OCI-LY3 (cell line): ENCODE measurements around the gene SLC6A13.

Experiments used
- H2AFZ ChIP-seq: fragments of 200-600, 300-600 bp; shearing (Covaris generic); 2 replicates; pipeline ENCODE4 v1.6.0; 2014; ENCODE audit warnings: antibody characterized with exemption, low read depth, low read length
- H3K27ac ChIP-seq: fragments of 200-600, 300-600 bp; sonication (generic); 2 replicates; pipeline ENCODE4 v1.5.1; 2014; ENCODE audit warnings: mild to moderate bottlenecking, low read length, moderate library complexity, mixed read lengths
- H3K27me3 ChIP-seq: fragments of 200-600, 300-600 bp; sonication (generic); 2 replicates; pipeline ENCODE4 v1.6.1; 2014; ENCODE audit warnings: low read depth, low read length, mixed read lengths
- H3K36me3 ChIP-seq: fragments of 200-600, 300-600 bp; sonication (generic); replicated peaks from 2 replicates; pipeline ENCODE3; 2014; ENCODE audit warnings: low read depth, low read length, mixed read lengths
- H3K4me1 ChIP-seq: fragments of 300-600, 200-600 bp; sonication (generic); 2 replicates; pipeline ENCODE4 v1.6.1; 2014; ENCODE audit warnings: low read length, mixed read lengths
- H3K4me2 ChIP-seq: fragments of 200-600, 300-600 bp; sonication (generic); 2 replicates; pipeline ENCODE4 v1.6.1; 2014; ENCODE audit warnings: low read length, mixed read lengths
- H3K4me3 ChIP-seq: fragments of 300-600, 200-600 bp; sonication (generic); 2 replicates; pipeline ENCODE4 v1.5.1; 2014; ENCODE audit warnings: antibody characterized with exemption, mild to moderate bottlenecking, low read length, moderate library complexity
- H3K79me2 ChIP-seq: fragments of 300-600, 200-600 bp; shearing (Covaris generic); 2 replicates; pipeline ENCODE4 v1.6.1; 2014; ENCODE audit warnings: mild to moderate bottlenecking, low read length, mixed read lengths
- H3K9ac ChIP-seq: fragments of 300-600, 200-600 bp; shearing (Covaris generic); 2 replicates; pipeline ENCODE4 v1.6.0; 2014; ENCODE audit warnings: mild to moderate bottlenecking, low read length, moderate library complexity
- H3K9me3 ChIP-seq: fragments of 200-600, 300-600 bp; shearing (Covaris generic); 2 replicates; pipeline ENCODE4 v1.6.1; 2014; ENCODE audit warnings: low read length, mixed read lengths; ENCODE audit not compliant: insufficient read depth
- H4K20me1 ChIP-seq: fragments of 200-600, 300-600 bp; sonication (generic); 2 replicates; pipeline ENCODE4 v1.6.1; 2016; ENCODE audit warnings: low read length, mixed read lengths; ENCODE audit not compliant: insufficient read depth
- EZH2phosphoT487 ChIP-seq: fragments of 200-600 bp; shearing (Covaris generic); IDR thresholded peaks from 2 replicates; pipeline ENCODE4 v1.6.1; 2018; ENCODE audit warnings: antibody characterized with exemption, mixed run types, low read depth
- TF ChIP-seq, protein P1 (sequence below): fragments of 200-600, 300-600 bp; sonication (generic); IDR thresholded peaks from 2 replicates; pipeline ENCODE4 v1.5.1; 2014; ENCODE audit warnings: antibody characterized with exemption, low read length, low read depth

Gene SLC6A13

GRCh38 chr12:227923-228845 lies 34.5 kb downstream of the SLC6A13 start:
- Histone ChIP-seq H3K9ac (no peak overlapping the region), H4K20me1 (no peaks in the 10 kb centered on the region)
- TF ChIP-seq, protein P1, sequence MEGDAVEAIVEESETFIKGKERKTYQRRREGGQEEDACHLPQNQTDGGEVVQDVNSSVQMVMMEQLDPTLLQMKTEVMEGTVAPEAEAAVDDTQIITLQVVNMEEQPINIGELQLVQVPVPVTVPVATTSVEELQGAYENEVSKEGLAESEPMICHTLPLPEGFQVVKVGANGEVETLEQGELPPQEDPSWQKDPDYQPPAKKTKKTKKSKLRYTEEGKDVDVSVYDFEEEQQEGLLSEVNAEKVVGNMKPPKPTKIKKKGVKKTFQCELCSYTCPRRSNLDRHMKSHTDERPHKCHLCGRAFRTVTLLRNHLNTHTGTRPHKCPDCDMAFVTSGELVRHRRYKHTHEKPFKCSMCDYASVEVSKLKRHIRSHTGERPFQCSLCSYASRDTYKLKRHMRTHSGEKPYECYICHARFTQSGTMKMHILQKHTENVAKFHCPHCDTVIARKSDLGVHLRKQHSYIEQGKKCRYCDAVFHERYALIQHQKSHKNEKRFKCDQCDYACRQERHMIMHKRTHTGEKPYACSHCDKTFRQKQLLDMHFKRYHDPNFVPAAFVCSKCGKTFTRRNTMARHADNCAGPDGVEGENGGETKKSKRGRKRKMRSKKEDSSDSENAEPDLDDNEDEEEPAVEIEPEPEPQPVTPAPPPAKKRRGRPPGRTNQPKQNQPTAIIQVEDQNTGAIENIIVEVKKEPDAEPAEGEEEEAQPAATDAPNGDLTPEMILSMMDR = no peak
- no peak for TF ChIP-seq EZH2phosphoT487

GRCh38 chr12:227286-227915 lies 35.2 kb downstream of the SLC6A13 start:
- no peak overlapping the region for H3K4me3 ChIP-seq
- H3K79me2 ChIP-seq = no peaks in the 10 kb centered on the region
- H3K27me3 ChIP-seq = peaks cover 16% of the 10 kb centered on the region; the same call in 1 of the 2 replicates
- no peak for TF ChIP-seq EZH2phosphoT487
- TF ChIP-seq, protein P1 = no peak
- H4K20me1 ChIP-seq = no peaks in the 10 kb centered on the region
- no peak overlapping the region for H2AFZ ChIP-seq
- no peaks in the 10 kb centered on the region for H3K4me1 ChIP-seq
- no peaks in the 10 kb centered on the region for H3K36me3 ChIP-seq
- no peaks in the 10 kb centered on the region for H3K9me3 ChIP-seq
- H3K4me2 ChIP-seq = no peak overlapping the region
- H3K27ac ChIP-seq = no peak overlapping the region
- no peak overlapping the region for H3K9ac ChIP-seq

More at GRCh38 chr12:227923-228845, 34.5 kb downstream of the SLC6A13 start:
- H2AFZ ChIP-seq = no peak overlapping the region
- H3K27me3 ChIP-seq = peaks cover 16% of the 10 kb centered on the region; the same call in 1 of the 2 replicates
- no peaks in the 10 kb centered on the region for H3K79me2 ChIP-seq
- H3K4me1 ChIP-seq = no peaks in the 10 kb centered on the region
- H3K9me3 ChIP-seq = no peaks in the 10 kb centered on the region
- H3K27ac ChIP-seq = no peak overlapping the region
- no peak overlapping the region for H3K4me3 ChIP-seq
- no peaks in the 10 kb centered on the region for H3K36me3 ChIP-seq
- no peak overlapping the region for H3K4me2 ChIP-seq

- peaks cover 16% of the 10 kb centered on the region; the same call in 1 of the 2 replicates for H3K27me3 ChIP-seq
- no peak overlapping the region for H3K4me3 ChIP-seq
- no peak overlapping the region for H3K9ac ChIP-seq
- no peak for TF ChIP-seq EZH2phosphoT487
- TF ChIP-seq, protein P1 = no peak
- no peaks in the 10 kb centered on the region for H3K4me1 ChIP-seq
- H3K79me2 ChIP-seq = no peaks in the 10 kb centered on the region
- no peaks in the 10 kb centered on the region for H4K20me1 ChIP-seq
- H2AFZ ChIP-seq = no peak overlapping the region
- H3K27ac ChIP-seq = no peak overlapping the region
- H3K4me2 ChIP-seq = no peak overlapping the region
- no peaks in the 10 kb centered on the region for H3K36me3 ChIP-seq
- H3K9me3 ChIP-seq = no peaks in the 10 kb centered on the region
These were observed 36.2 kb downstream of the SLC6A13 start for GRCh38 chr12:226401-226800.

- H3K79me2 ChIP-seq = no peaks in the 10 kb centered on the region
- H4K20me1 ChIP-seq = no peaks in the 10 kb centered on the region
- H3K9me3 ChIP-seq = no peaks in the 10 kb centered on the region
- H3K4me1 ChIP-seq = no peaks in the 10 kb centered on the region
- H2AFZ ChIP-seq = no peak overlapping the region
- H3K27ac ChIP-seq = no peak overlapping the region
- TF ChIP-seq, protein P1 = no peak
- TF ChIP-seq EZH2phosphoT487 = no peak
- no peak overlapping the region for H3K4me2 ChIP-seq
- H3K4me3 ChIP-seq = no peak overlapping the region
- peaks cover 11% of the 10 kb centered on the region; the same call in 1 of the 2 replicates for H3K27me3 ChIP-seq
- no peak overlapping the region for H3K9ac ChIP-seq
- no peaks in the 10 kb centered on the region for H3K36me3 ChIP-seq
These were observed 37.6 kb downstream of the SLC6A13 start for GRCh38 chr12:225012-225411.
